Suprapubic skin (tissue), 3 donors: ENCODE results near the gene UMAD1.

Experiments used
- EP300 ChIP-seq: sonication (generic); formaldehyde crosslinking; IDR thresholded peaks from one replicate; pipeline ENCODE4 v1.6.1; 2017; ENCODE audit warnings: antibody characterized with exemption
- TF ChIP-seq, protein P1 (sequence below), 2 donors: fragments of 200-600 bp in 1 of 2; fragments of 450-650 bp in 1 of 2; sonication (generic) in 1 of 2; IDR thresholded peaks; one replicate each; pipeline ENCODE4 v1.5.1; 2016 to 2019; ENCODE audit warnings: antibody characterized with exemption in 2 of 2, mild to moderate bottlenecking in 1 of 2, moderate library complexity in 1 of 2

DNA sequence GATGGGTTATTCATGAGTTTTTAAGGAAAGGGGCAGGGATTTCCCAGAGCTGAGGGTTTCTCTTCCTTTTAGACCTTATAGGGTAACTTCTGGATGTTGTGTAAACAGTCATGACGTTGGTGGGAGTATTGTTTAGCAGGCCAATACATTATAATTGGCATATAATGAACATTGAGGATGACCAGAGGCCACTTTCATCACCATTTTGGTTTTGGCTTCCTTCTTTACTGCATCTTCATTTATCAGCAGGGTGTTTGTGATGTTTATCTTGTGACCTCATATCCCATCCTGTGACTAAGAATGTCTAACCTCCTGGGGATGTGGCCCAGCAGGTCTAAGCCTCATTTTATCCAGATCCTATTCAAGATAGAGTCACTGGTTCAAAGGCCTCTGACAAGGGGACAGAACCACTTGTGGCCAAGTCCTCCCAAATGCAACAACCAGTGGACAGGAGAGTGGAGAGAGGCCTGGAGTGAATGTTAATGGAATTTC is 155.1 kb downstream of the UMAD1 start:
- TF ChIP-seq, protein P1, sequence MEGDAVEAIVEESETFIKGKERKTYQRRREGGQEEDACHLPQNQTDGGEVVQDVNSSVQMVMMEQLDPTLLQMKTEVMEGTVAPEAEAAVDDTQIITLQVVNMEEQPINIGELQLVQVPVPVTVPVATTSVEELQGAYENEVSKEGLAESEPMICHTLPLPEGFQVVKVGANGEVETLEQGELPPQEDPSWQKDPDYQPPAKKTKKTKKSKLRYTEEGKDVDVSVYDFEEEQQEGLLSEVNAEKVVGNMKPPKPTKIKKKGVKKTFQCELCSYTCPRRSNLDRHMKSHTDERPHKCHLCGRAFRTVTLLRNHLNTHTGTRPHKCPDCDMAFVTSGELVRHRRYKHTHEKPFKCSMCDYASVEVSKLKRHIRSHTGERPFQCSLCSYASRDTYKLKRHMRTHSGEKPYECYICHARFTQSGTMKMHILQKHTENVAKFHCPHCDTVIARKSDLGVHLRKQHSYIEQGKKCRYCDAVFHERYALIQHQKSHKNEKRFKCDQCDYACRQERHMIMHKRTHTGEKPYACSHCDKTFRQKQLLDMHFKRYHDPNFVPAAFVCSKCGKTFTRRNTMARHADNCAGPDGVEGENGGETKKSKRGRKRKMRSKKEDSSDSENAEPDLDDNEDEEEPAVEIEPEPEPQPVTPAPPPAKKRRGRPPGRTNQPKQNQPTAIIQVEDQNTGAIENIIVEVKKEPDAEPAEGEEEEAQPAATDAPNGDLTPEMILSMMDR (IDR thresholded peaks at IDR 0.05): no peak
- TF ChIP-seq EP300: no peak
